SK-N-SH treated with all-trans-retinoic acid at 6 μM for 48 hours (cell line): Measurements from ENCODE around the gene SLC44A3.

Experiments used
- ATAC-seq: fragments of 200-7000 bp; cut with Tn5 transposase; 3 replicates; pipeline ENCODE4 v1.9.1; 2020; ENCODE audit warnings: mild to moderate bottlenecking, moderate library complexity
- ARNTL ChIP-seq: fragments of 450-650 bp; formaldehyde crosslinking; IDR thresholded peaks from 2 replicates; pipeline ENCODE4 v1.5.0; 2020; ENCODE audit warnings: low read depth, mild to moderate bottlenecking, moderate library complexity, borderline replicate concordance
- BACH2 ChIP-seq: fragments of 250-450 bp; sonication (Bioruptor Pico); IDR thresholded peaks from 2 replicates; pipeline ENCODE4 v1.9.0; 2021; ENCODE audit warnings: mild to moderate bottlenecking, borderline replicate concordance
- CSDC2 ChIP-seq: fragments of 250-450 bp; sonication (Bioruptor Pico); IDR thresholded peaks from 2 replicates; pipeline ENCODE4 v1.5.0; 2020; ENCODE audit warnings: mild to moderate bottlenecking, moderate library complexity
- GLIS3 ChIP-seq: fragments of 250-450 bp; sonication (Bioruptor Pico); IDR thresholded peaks from 2 replicates; pipeline ENCODE4 v1.5.0; 2020; ENCODE audit warnings: mild to moderate bottlenecking, moderate library complexity
- ISL1 ChIP-seq: fragments of 250-450 bp; sonication (Bioruptor Pico); IDR thresholded peaks from 2 replicates; pipeline ENCODE4 v2.1.2; 2022; ENCODE audit warnings: mild to moderate bottlenecking, moderate library complexity
- OSR1 ChIP-seq: fragments of 250-450 bp; sonication (Bioruptor Pico); IDR thresholded peaks from 2 replicates; pipeline ENCODE4 v1.8.0; 2022; ENCODE audit warnings: moderate library complexity, mild to moderate bottlenecking, inconsistent platforms
- PPARA ChIP-seq: fragments of 250-450 bp; sonication (Bioruptor Pico); IDR thresholded peaks from 2 replicates; pipeline ENCODE4 v1.5.0; 2020; ENCODE audit warnings: mild to moderate bottlenecking, borderline replicate concordance
- RARB ChIP-seq: fragments of 250-450 bp; sonication (Bioruptor Pico); IDR thresholded peaks from 2 replicates; pipeline ENCODE4 v1.8.0; 2021; ENCODE audit warnings: mild to moderate bottlenecking, moderate library complexity
- SNAI2 ChIP-seq: fragments of 250-450 bp; sonication (Bioruptor Pico); IDR thresholded peaks from 2 replicates; pipeline ENCODE4 v1.5.0; 2020; ENCODE audit warnings: mild to moderate bottlenecking, moderate library complexity
- TOX ChIP-seq: fragments of 250-450 bp; sonication (Bioruptor Pico); IDR thresholded peaks from 2 replicates; pipeline ENCODE4 v1.8.0; 2021; ENCODE audit warnings: mild to moderate bottlenecking, moderate library complexity, borderline replicate concordance
- ZFP3 ChIP-seq: fragments of 250-450 bp; sonication (Bioruptor Pico); IDR thresholded peaks from 2 replicates; pipeline ENCODE4 v1.5.0; 2020; ENCODE audit warnings: mild to moderate bottlenecking, moderate library complexity
- ZFP30 ChIP-seq: fragments of 450-650 bp; formaldehyde crosslinking; IDR thresholded peaks from 2 replicates; pipeline ENCODE4 v1.5.0; 2022; ENCODE audit warnings: mild to moderate bottlenecking, moderate library complexity
- ZNF565 ChIP-seq: fragments of 450-650 bp; formaldehyde crosslinking; conservative IDR thresholded peaks from 2 replicates; pipeline ENCODE4 v1.5.0; 2020; ENCODE audit warnings: low read depth, mild to moderate bottlenecking, moderate library complexity
- ZNF70 ChIP-seq: fragments of 450-650 bp; formaldehyde crosslinking; IDR thresholded peaks from 2 replicates; pipeline ENCODE4 v1.5.0; 2020; ENCODE audit warnings: mild to moderate bottlenecking, moderate library complexity
- TF ChIP-seq, protein P1 (sequence below): fragments of 250-450 bp; sonication (Bioruptor Pico); IDR thresholded peaks from 2 replicates; pipeline ENCODE4 v1.8.0; 2020; ENCODE audit warnings: mild to moderate bottlenecking, moderate library complexity, borderline replicate concordance
- TF ChIP-seq, protein P2 (sequence below): fragments of 250-450 bp; sonication (Bioruptor Pico); IDR thresholded peaks from 2 replicates; pipeline ENCODE4 v1.5.1; 2020; ENCODE audit warnings: low read depth, mild to moderate bottlenecking, moderate library complexity
- TF ChIP-seq, protein P3 (sequence below): fragments of 250-450 bp; sonication (Bioruptor Pico); IDR thresholded peaks from 2 replicates; pipeline ENCODE4 v1.5.1; 2021; ENCODE audit warnings: mild to moderate bottlenecking, moderate library complexity
- TF ChIP-seq, protein P4 (sequence below): fragments of 250-450 bp; sonication (Bioruptor Pico); IDR thresholded peaks from 2 replicates; pipeline ENCODE4 v1.8.0; 2021; ENCODE audit warnings: low read depth, mild to moderate bottlenecking, moderate library complexity, borderline replicate concordance

The SLC44A3 gene

GRCh38 chr1:94863297-94863911 is 43.2 kb downstream of the SLC44A3 start:
- TF ChIP-seq TOX (CRISPR knock-in tag) (no peak), SNAI2 (no peak), PPARA (CRISPR knock-in tag) (no peak), ZNF70 (no peak)
- ATAC-seq = peak; percentile 27

DNA sequence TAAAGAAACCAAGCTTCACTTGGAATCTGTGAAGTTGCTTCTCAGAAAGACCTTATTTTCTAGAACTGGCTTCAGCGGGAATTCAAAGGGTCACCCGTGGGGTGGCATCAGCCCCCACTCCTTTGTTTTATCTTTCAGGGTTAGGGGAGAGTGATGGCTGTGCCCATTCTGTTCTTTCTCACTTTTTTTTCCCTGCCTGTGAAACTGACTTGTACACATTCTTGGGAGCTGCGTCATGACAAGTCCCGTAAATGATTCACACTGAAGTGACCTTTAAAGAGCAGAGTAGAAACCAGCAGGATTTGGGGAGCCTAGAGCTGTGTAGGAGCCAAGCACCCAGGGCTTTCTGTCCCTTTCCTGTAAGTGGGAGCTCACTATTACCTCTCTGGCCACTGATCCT is 43.8 kb downstream of the SLC44A3 start:
- TF ChIP-seq, protein P1, sequence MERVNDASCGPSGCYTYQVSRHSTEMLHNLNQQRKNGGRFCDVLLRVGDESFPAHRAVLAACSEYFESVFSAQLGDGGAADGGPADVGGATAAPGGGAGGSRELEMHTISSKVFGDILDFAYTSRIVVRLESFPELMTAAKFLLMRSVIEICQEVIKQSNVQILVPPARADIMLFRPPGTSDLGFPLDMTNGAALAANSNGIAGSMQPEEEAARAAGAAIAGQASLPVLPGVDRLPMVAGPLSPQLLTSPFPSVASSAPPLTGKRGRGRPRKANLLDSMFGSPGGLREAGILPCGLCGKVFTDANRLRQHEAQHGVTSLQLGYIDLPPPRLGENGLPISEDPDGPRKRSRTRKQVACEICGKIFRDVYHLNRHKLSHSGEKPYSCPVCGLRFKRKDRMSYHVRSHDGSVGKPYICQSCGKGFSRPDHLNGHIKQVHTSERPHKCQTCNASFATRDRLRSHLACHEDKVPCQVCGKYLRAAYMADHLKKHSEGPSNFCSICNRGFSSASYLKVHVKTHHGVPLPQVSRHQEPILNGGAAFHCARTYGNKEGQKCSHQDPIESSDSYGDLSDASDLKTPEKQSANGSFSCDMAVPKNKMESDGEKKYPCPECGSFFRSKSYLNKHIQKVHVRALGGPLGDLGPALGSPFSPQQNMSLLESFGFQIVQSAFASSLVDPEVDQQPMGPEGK (CRISPR knock-in tag) = peak; percentile 56; the same call in 1 of the 2 replicates
- peak; percentile 20; the same call in 1 of the 2 replicates for TF ChIP-seq ZFP3 (CRISPR knock-in tag)
- peak; percentile 57; the same call in 1 of the 2 replicates for TF ChIP-seq ISL1
- TF ChIP-seq ARNTL = no peak
- TF ChIP-seq, protein P2, sequence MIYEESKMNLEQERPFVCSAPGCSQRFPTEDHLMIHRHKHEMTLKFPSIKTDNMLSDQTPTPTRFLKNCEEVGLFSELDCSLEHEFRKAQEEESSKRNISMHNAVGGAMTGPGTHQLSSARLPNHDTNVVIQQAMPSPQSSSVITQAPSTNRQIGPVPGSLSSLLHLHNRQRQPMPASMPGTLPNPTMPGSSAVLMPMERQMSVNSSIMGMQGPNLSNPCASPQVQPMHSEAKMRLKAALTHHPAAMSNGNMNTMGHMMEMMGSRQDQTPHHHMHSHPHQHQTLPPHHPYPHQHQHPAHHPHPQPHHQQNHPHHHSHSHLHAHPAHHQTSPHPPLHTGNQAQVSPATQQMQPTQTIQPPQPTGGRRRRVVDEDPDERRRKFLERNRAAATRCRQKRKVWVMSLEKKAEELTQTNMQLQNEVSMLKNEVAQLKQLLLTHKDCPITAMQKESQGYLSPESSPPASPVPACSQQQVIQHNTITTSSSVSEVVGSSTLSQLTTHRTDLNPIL (CRISPR knock-in tag) = peak; percentile 73; the same call in 1 of the 2 replicates
- ATAC-seq = peak; percentile 82

DNA sequence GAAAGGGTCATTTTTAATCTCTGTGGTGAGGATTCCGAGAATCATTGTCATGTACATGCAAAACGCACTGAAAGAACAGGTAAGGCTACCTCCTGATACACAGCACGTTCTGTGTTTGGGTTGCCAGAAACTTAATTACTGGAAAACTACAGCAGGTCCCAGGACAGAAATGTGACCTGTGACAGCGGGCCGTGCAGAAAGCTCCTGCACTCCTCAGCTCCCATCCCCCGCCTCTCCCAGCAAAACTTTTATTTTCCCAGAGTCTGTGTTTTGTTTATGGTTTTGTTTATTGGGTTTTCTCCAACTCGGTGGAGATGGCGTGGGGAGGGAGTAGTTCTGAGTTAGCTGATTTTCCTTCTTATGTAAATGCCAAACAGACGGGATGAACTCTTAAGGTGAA is 44.7 kb downstream of the SLC44A3 start:
- no peak for ATAC-seq

GRCh38 chr1:94865360-94865759 is 45.2 kb downstream of the SLC44A3 start:
- peak; percentile 3; the same call in 1 of the 3 replicates for ATAC-seq
- TF ChIP-seq ZNF565 (CRISPR knock-in tag) = no peak
- no peak for TF ChIP-seq RARB (CRISPR knock-in tag)
- no peak for TF ChIP-seq ZFP30
- TF ChIP-seq, protein P3, sequence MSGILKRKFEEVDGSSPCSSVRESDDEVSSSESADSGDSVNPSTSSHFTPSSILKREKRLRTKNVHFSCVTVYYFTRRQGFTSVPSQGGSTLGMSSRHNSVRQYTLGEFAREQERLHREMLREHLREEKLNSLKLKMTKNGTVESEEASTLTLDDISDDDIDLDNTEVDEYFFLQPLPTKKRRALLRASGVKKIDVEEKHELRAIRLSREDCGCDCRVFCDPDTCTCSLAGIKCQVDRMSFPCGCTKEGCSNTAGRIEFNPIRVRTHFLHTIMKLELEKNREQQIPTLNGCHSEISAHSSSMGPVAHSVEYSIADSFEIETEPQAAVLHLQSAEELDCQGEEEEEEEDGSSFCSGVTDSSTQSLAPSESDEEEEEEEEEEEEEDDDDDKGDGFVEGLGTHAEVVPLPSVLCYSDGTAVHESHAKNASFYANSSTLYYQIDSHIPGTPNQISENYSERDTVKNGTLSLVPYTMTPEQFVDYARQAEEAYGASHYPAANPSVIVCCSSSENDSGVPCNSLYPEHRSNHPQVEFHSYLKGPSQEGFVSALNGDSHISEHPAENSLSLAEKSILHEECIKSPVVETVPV (CRISPR knock-in tag) = no peak
- no peak for TF ChIP-seq ZNF70
- TF ChIP-seq, protein P2 (CRISPR knock-in tag) = no peak
- no peak for TF ChIP-seq GLIS3
- TF ChIP-seq CSDC2 (CRISPR knock-in tag) = no peak
- no peak for TF ChIP-seq PPARA (CRISPR knock-in tag)
- TF ChIP-seq, protein P4, sequence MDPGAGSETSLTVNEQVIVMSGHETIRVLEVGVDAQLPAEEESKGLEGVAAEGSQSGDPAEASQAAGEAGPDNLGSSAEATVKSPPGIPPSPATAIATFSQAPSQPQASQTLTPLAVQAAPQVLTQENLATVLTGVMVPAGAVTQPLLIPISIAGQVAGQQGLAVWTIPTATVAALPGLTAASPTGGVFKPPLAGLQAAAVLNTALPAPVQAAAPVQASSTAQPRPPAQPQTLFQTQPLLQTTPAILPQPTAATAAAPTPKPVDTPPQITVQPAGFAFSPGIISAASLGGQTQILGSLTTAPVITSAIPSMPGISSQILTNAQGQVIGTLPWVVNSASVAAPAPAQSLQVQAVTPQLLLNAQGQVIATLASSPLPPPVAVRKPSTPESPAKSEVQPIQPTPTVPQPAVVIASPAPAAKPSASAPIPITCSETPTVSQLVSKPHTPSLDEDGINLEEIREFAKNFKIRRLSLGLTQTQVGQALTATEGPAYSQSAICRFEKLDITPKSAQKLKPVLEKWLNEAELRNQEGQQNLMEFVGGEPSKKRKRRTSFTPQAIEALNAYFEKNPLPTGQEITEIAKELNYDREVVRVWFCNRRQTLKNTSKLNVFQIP (CRISPR knock-in tag) = no peak
- no peak for TF ChIP-seq SNAI2
- TF ChIP-seq, protein P1 (CRISPR knock-in tag) = no peak
- TF ChIP-seq BACH2 = no peak
- no peak for TF ChIP-seq ARNTL
- TF ChIP-seq OSR1 (CRISPR knock-in tag) = no peak

More for the DNA sequence above, 44.7 kb downstream of the SLC44A3 start:
- TF ChIP-seq ZNF565 (CRISPR knock-in tag) = no peak
- TF ChIP-seq, protein P2 (CRISPR knock-in tag) = no peak
